GM12891 (cell line): ENCODE measurements around the gene RLN1.

ENCODE experiments used
- DNase-seq: peaks from one replicate; pipeline ENCODE4 v3.0.0; 2011; ENCODE audit warnings: low spot score; ENCODE audit not compliant: insufficient read length
- FAIRE-seq: peaks from 2 replicates; lab custom pipeline; 2011; peaks lifted over from hg19 to GRCh38; lab: Jason Lieb, UNC
- PAX5 ChIP-seq: IDR thresholded peaks from 2 replicates; pipeline ENCODE4 v1.6.1; 2011; ENCODE audit warnings: low read length, moderate library complexity, mild to moderate bottlenecking; ENCODE audit not compliant: insufficient read depth, severe bottlenecking
- POLR2A ChIP-seq: IDR thresholded peaks from 2 replicates; pipeline ENCODE4 v1.6.1; 2011; ENCODE audit warnings: low read depth, low read length, control low read depth
- POLR2AphosphoS5 ChIP-seq: IDR thresholded peaks from 2 replicates; pipeline ENCODE4 v1.6.1; 2011; ENCODE audit warnings: low read depth, low read length, control low read depth
- POU2F2 ChIP-seq: IDR thresholded peaks from 2 replicates; pipeline ENCODE4 v1.6.1; 2011; ENCODE audit warnings: low read depth, mild to moderate bottlenecking, control low read depth, low read length, moderate library complexity
- SPI1 ChIP-seq: IDR thresholded peaks from 2 replicates; pipeline ENCODE4 v1.6.1; 2011; ENCODE audit warnings: low read depth, low read length, control low read depth
- TAF1 ChIP-seq: IDR thresholded peaks from 2 replicates; pipeline ENCODE4 v1.6.1; 2011; ENCODE audit warnings: low read depth, low read length, control low read depth

The RLN1 gene

DNA sequence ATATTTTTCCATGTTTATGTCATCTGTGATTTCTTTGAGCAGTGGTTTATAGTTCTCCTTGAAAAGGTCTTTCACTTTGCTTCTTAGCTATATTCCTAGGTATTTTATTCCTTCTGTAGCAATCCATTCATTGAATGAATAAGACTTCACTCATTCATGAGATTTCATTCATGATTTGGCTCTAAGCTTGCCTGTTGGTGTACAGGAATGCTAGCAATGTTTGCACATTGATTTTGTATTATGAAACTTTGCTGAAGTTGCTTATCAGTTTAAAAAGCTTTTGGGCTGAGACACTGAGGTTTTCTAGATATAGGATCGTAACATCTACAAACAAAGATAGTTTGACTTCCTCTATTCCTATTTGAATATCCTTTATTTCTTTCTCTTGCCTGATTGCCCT, 51.1 kb downstream of the RLN1 start:
- no peak for FAIRE-seq
- no peak for DNase-seq
- TF ChIP-seq SPI1 (no peak), POLR2A (no peak), PAX5 (no peak), TAF1 (no peak), POLR2AphosphoS5 (no peak), POU2F2 (no peak)

- TF ChIP-seq SPI1: no peak
- TF ChIP-seq POLR2AphosphoS5: no peak
- TF ChIP-seq POLR2A: no peak
- no peak for TF ChIP-seq PAX5
- no peak for TF ChIP-seq TAF1
- TF ChIP-seq POU2F2: no peak
- no peak for FAIRE-seq
- DNase-seq: no peak
Measured at GRCh38 chr9:5286262-5286661, 53.4 kb downstream of the RLN1 start.
